ENCODE measurements around the gene LGALS3BP. TPM values are rescaled to one million over a fixed set of nuclear protein-coding genes. Genes with fewer than 3 reads are reported as not detected.

The LGALS3BP gene
- total and polyA plus RNA-seq, 2 of the 13 experiments (the other 11 are each of a cell fraction or from before 2014, with no cell fraction given) = 137 to 332 TPM

GRCh38 chr17:78986048-78986648, 6.4 kb upstream of the LGALS3BP start (continued):
- TF ChIP-seq, protein P1, sequence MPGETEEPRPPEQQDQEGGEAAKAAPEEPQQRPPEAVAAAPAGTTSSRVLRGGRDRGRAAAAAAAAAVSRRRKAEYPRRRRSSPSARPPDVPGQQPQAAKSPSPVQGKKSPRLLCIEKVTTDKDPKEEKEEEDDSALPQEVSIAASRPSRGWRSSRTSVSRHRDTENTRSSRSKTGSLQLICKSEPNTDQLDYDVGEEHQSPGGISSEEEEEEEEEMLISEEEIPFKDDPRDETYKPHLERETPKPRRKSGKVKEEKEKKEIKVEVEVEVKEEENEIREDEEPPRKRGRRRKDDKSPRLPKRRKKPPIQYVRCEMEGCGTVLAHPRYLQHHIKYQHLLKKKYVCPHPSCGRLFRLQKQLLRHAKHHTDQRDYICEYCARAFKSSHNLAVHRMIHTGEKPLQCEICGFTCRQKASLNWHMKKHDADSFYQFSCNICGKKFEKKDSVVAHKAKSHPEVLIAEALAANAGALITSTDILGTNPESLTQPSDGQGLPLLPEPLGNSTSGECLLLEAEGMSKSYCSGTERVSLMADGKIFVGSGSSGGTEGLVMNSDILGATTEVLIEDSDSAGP (CRISPR knock-in tag; IDR thresholded peaks at IDR 0.05; ENCODE audit: borderline replicate concordance) = no peak
- TF ChIP-seq DBP (CRISPR knock-in tag; IDR thresholded peaks at IDR 0.05; ENCODE audit: not compliant biosample characterization) (no peak), KDM3A (CRISPR knock-in tag; IDR thresholded peaks at IDR 0.05; ENCODE audit: low read depth) (0 out of 2 replicates have a peak, but pooled peaks have one; percentile 42), ZNF160 (CRISPR knock-in tag; IDR thresholded peaks at IDR 0.05) (no peak), ZBTB38 (CRISPR knock-in tag; IDR thresholded peaks at IDR 0.05) (no peak), KDM2A (CRISPR knock-in tag; IDR thresholded peaks at IDR 0.05; ENCODE audit: borderline replicate concordance, low read depth) (no peak), KMT2B (CRISPR knock-in tag; IDR thresholded peaks at IDR 0.05) (no peak), PTBP1 (IDR thresholded peaks at IDR 0.05; ENCODE audit: low read depth, low read length, poor library complexity, severe bottlenecking) (no peak), FOXA3 (CRISPR knock-in tag; IDR thresholded peaks at IDR 0.05) (no peak), TBX3 (IDR thresholded peaks at IDR 0.05; ENCODE audit: borderline replicate concordance) (no peak), GTF3A (CRISPR knock-in tag; conservative IDR thresholded peaks at IDR 0.05) (no peak), MAFK (conservative IDR thresholded peaks at IDR 0.05 in 1 of 2, IDR thresholded peaks at IDR 0.05 in 1 of 2; ENCODE audit: low read length in 2 of 2) (no peak), FOXM1 (CRISPR knock-in tag; IDR thresholded peaks at IDR 0.05) (no peak), HMG20A (CRISPR knock-in tag; IDR thresholded peaks at IDR 0.05; ENCODE audit: borderline replicate concordance) (0 out of 2 replicates have a peak, but pooled peaks have one; percentile 22), ERF (CRISPR knock-in tag; IDR thresholded peaks at IDR 0.05) (0 out of 2 replicates have a peak, but pooled peaks have one; percentile 14), ATM (IDR thresholded peaks at IDR 0.05; ENCODE audit: borderline replicate concordance) (no peak), BRD4 (CRISPR knock-in tag; IDR thresholded peaks at IDR 0.05) (no peak), RFXAP (CRISPR knock-in tag; IDR thresholded peaks at IDR 0.05; ENCODE audit: borderline replicate concordance) (no peak), SMC3 (IDR thresholded peaks at IDR 0.05; ENCODE audit: low read length) (peak; percentile 28; the same call in 1 of the 2 replicates), HDAC1 (CRISPR knock-in tag; IDR thresholded peaks at IDR 0.05) (peak; percentile 34; the same call in 1 of the 2 replicates), DMAP1 (CRISPR knock-in tag; IDR thresholded peaks at IDR 0.05) (0 out of 2 replicates have a peak, but pooled peaks have one; percentile 3), MZF1 (CRISPR knock-in tag; IDR thresholded peaks at IDR 0.05; ENCODE audit: borderline replicate concordance) (no peak), ZNF414 (CRISPR knock-in tag; IDR thresholded peaks at IDR 0.05) (no peak), ZNF572 (CRISPR knock-in tag; IDR thresholded peaks at IDR 0.05) (no peak), NFIC (IDR thresholded peaks at IDR 0.05; ENCODE audit: low read length) (no peak)
- TF ChIP-seq, protein P2, sequence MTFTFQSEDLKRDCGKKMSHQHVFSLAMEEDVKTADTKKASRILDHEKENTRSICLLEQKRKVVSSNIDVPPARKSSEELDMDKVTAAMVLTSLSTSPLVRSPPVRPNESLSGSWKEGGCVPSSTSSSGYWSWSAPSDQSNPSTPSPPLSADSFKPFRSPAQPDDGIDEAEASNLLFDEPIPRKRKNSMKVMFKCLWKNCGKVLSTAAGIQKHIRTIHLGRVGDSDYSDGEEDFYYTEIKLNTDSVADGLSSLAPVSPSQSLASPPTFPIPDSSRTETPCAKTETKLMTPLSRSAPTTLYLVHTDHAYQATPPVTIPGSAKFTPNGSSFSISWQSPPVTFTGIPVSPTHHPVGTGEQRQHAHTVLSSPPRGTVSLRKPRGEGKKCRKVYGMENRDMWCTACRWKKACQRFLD (CRISPR knock-in tag; IDR thresholded peaks at IDR 0.05; ENCODE audit: borderline replicate concordance) = no peak
- TF ChIP-seq, protein P3, sequence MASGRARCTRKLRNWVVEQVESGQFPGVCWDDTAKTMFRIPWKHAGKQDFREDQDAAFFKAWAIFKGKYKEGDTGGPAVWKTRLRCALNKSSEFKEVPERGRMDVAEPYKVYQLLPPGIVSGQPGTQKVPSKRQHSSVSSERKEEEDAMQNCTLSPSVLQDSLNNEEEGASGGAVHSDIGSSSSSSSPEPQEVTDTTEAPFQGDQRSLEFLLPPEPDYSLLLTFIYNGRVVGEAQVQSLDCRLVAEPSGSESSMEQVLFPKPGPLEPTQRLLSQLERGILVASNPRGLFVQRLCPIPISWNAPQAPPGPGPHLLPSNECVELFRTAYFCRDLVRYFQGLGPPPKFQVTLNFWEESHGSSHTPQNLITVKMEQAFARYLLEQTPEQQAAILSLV (CRISPR knock-in tag; IDR thresholded peaks at IDR 0.05; ENCODE audit: borderline replicate concordance) = no peak

Data from HepG2 (cell line).